ENCODE measurements around the gene RUBCN.
"Not testable (repeated sequence)": the region's sequence is repeated elsewhere in the genome, so short reads cannot be mapped to it uniquely, and the experiment has no call there.

The RUBCN gene

GRCh38 chr3:197734667-197735318 lies 1.9 kb downstream of the RUBCN start:
- TF ChIP-seq CTCF (conservative IDR thresholded peaks at IDR 0.05; ENCODE audit: low read depth, low read length) = no peak
- no peak for DNase-seq (ENCODE audit: low read depth)
- H3K4me3 ChIP-seq (ENCODE audit: low read length) = no peak overlapping the region

- no peak for TF ChIP-seq CTCF (conservative IDR thresholded peaks at IDR 0.05; ENCODE audit: low read depth, low read length)
- no peak overlapping the region for H3K4me3 ChIP-seq (ENCODE audit: low read length)
- no peak for DNase-seq (ENCODE audit: low read depth)
Measured at GRCh38 chr3:197733042-197733441, 3.7 kb downstream of the RUBCN start.

- H3K4me3 ChIP-seq (ENCODE audit: low read length); DNase-seq (ENCODE audit: low read depth): not testable (repeated sequence)
Measured at GRCh38 chr3:197731483-197731882, 5.2 kb downstream of the RUBCN start.

GRCh38 chr3:197730770-197731169 lies 5.9 kb downstream of the RUBCN start:
- DNase-seq (ENCODE audit: low read depth); H3K4me3 ChIP-seq (ENCODE audit: low read length): not testable (repeated sequence)

GRCh38 chr3:197730200-197730599 lies 6.5 kb downstream of the RUBCN start:
- H3K4me3 ChIP-seq (ENCODE audit: low read length) = no peak overlapping the region
- DNase-seq (ENCODE audit: low read depth) = no peak
- TF ChIP-seq CTCF (conservative IDR thresholded peaks at IDR 0.05; ENCODE audit: low read depth, low read length) = no peak

GRCh38 chr3:197728487-197728886 lies 8.2 kb downstream of the RUBCN start:
- H3K4me3 ChIP-seq (ENCODE audit: low read length) = no peak overlapping the region
- no peak for TF ChIP-seq CTCF (conservative IDR thresholded peaks at IDR 0.05; ENCODE audit: low read depth, low read length)
- DNase-seq (ENCODE audit: low read depth) = no peak

- DNase-seq (ENCODE audit: low read depth); H3K4me3 ChIP-seq (ENCODE audit: low read length): not testable (repeated sequence)
Measured at GRCh38 chr3:197727878-197728277, 8.8 kb downstream of the RUBCN start.

GRCh38 chr3:197722734-197723133 lies 14.0 kb downstream of the RUBCN start:
- no peak for TF ChIP-seq CTCF (conservative IDR thresholded peaks at IDR 0.05; ENCODE audit: low read depth, low read length)
- H3K4me3 ChIP-seq (ENCODE audit: low read length) = no peak overlapping the region
- no peak for DNase-seq (ENCODE audit: low read depth)

GRCh38 chr3:197720694-197721093 lies 16.0 kb downstream of the RUBCN start:
- no peak for TF ChIP-seq CTCF (conservative IDR thresholded peaks at IDR 0.05; ENCODE audit: low read depth, low read length)
- no peak overlapping the region for H3K4me3 ChIP-seq (ENCODE audit: low read length)
- DNase-seq (ENCODE audit: low read depth) = no peak
